GM12875 (cell line): ENCODE measurements around the gene EML4.

Experiments used
- H3K4me3 ChIP-seq: one replicate; pipeline ENCODE4 v1.5.1; 2011; ENCODE audit warnings: low read depth, low read length, control low read depth
- TF ChIP-seq, protein P1 (sequence below): IDR thresholded peaks from 2 replicates; pipeline ENCODE4 v1.5.1; 2011; ENCODE audit warnings: low read depth, mild to moderate bottlenecking, control low read depth, inconsistent platforms, low read length, moderate library complexity, borderline replicate concordance; ENCODE audit not compliant: insufficient read depth

Gene EML4

DNA sequence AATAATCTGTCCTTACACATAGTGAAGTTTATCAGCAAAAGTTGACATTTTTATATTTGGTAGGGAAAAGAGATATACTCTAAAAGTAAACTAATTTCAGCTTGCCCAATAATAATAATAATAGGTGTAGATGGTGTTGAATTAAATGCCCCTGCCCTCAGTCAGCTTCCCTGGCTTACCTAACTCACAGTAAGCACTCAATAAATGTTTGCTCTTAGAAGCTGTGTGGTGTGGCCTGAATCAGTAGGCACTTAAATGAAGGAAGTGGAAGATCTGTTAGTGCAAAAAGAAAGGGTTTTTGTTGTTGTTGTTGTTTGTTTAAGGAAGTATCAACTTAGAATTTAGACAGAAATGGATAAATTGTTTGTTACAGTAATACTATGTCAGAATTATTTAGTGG, 36.2 kb downstream of the EML4 start:
- TF ChIP-seq, protein P1, sequence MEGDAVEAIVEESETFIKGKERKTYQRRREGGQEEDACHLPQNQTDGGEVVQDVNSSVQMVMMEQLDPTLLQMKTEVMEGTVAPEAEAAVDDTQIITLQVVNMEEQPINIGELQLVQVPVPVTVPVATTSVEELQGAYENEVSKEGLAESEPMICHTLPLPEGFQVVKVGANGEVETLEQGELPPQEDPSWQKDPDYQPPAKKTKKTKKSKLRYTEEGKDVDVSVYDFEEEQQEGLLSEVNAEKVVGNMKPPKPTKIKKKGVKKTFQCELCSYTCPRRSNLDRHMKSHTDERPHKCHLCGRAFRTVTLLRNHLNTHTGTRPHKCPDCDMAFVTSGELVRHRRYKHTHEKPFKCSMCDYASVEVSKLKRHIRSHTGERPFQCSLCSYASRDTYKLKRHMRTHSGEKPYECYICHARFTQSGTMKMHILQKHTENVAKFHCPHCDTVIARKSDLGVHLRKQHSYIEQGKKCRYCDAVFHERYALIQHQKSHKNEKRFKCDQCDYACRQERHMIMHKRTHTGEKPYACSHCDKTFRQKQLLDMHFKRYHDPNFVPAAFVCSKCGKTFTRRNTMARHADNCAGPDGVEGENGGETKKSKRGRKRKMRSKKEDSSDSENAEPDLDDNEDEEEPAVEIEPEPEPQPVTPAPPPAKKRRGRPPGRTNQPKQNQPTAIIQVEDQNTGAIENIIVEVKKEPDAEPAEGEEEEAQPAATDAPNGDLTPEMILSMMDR, result no peak
- no peak overlapping the region for H3K4me3 ChIP-seq

DNA sequence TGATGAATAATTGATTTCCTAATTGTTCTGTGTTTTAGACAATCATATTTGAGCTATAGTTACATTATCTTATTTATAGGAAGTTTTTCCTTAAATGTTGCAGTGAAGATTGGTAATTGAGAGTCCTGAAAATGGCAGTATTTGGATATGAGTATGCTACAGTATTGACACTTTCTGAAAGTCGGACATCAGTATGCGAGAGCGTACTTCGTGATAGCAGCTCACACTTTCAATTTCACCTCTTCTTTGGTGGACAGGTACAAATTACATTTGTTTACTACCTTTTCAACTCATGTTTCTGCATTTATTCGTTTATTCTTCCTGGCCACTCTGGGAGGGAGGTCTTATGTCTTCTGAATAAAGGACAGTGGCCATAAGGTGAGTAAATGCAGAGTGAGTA, 38.7 kb downstream of the EML4 start:
- TF ChIP-seq, protein P1, result no peak
- H3K4me3 ChIP-seq, result no peak overlapping the region

- H3K4me3 ChIP-seq, result no peak overlapping the region
- TF ChIP-seq, protein P1, result no peak
Observed at GRCh38 chr2:42210203-42210602, 41.0 kb downstream of the EML4 start.

DNA sequence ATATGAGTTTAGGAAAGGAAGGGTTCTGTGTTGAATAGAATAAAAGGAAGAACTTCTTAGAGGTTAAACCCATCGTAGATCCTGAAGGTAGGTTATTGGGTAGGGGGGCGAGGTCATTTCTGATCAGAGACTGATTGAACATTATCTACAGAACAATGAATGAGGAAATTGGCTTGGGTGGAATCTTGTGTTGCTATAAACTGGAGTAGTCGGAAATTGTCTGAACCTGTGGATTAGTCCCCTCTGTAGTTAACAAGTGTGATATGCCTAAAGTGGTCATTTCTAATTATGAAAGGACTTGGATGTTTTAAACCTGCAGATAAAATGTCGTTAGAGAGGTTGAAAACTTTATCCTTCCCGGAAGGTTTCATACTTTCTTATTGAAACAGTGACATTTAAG, 42.1 kb downstream of the EML4 start:
- TF ChIP-seq, protein P1, result no peak
- H3K4me3 ChIP-seq, result no peak overlapping the region

GRCh38 chr2:42214669-42215068, 45.5 kb downstream of the EML4 start:
- no peak overlapping the region for H3K4me3 ChIP-seq
- TF ChIP-seq, protein P1, result no peak

DNA sequence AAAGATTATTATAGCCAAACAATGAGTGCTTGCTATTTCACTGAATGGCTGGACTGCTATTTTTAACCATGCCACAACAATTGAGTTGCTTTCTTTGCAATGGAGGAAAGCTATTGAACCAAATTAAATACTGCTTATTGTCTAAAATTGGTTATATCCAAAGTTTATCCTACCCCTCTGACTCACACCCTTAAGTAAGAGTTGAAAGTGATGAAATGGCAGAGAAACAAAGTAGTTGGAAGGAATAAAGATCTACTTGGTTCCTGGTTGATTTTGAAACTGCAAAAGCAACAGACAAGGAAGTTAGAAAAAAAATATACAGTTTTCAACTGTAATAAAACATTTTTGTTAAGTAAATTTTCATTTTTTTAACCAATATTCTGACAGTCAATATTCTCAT, 47.5 kb downstream of the EML4 start:
- TF ChIP-seq, protein P1, result no peak
- H3K4me3 ChIP-seq, result no peak overlapping the region

GRCh38 chr2:42217307-42217706, 48.2 kb downstream of the EML4 start:
- TF ChIP-seq, protein P1, result no peak

More at GRCh38 chr2:42217307-42217706, 48.2 kb downstream of the EML4 start:
- no peak overlapping the region for H3K4me3 ChIP-seq
